ENCODE measurements around the gene DENND5A.
"Not testable (repeated sequence)": the region's sequence is repeated elsewhere in the genome, so short reads cannot be mapped to it uniquely, and the experiment has no call there.

The DENND5A gene

DNA sequence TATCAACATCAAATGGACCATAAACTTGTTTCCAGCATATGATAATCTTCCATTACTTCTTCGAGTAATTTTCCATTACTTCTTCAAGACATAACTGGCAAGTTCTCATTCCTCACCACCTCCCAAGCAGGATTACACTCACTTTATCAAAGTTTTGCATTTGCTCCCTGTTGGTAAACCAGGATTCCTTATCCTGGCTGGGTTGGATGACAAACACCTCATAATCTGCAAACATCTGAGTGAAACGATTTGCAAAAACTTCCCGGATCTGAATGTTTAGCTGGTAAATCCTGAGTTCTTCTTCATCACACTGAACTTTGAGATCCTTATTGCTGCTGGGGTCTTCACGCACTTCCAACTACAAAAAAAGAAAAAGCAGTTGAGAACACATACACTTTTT, 86.4 kb downstream of the DENND5A start:
- DNase-seq (ENCODE audit: low read depth in 3 of 3, low spot score in 1 of 3) = no peak

DNA sequence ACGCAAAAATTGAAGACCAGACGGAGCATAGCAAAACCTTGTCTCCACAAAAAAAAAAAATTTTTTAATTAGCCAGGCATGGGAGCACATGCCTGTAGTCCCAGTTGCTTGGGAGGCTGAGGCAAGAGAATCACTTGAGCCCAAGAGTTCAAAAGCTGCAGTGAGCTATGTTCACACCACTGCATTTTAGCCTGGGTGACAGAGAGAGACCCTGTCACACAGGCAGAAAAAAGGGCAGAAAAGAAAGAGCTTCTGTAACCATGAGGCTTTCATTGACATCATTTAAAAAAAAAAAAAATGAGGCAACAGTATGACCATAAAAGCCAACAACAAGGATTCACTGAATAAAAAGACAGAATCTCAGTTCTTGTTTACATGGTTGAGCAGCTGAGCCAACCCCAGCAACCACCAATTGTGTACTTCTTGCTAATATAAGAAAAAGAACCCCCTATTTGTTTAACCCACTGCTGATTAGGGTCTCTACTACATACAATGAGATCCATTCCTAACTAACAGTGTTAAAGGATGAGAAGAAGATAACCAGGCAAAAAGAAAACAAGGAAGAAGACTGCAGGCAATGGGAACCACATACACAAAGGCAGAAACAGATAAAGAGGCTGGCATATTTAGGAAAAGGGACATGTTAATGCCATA, 87.6 kb downstream of the DENND5A start:
- no peak for DNase-seq (ENCODE audit: low read depth in 3 of 3, low spot score in 1 of 3)

DNA sequence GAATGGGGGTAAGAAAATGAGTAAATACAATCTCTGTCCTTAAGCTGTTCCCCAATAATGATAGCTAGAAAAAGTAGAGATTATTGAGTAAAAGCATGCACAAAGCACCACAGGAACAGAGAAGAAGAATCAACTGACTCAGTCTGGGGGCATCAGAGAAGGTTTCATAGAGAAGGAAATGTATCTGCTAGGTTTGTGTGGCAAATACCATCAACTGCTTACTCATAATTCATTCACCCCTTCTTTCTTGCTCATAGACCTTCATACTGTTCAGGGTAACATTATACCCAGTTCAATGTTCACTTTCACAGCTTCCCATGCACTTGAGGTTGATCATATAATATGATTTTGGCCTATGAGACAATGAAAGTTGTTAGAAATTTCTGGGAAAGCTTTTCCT, 88.6 kb downstream of the DENND5A start:
- DNase-seq (ENCODE audit: low read depth in 3 of 3, low spot score in 1 of 3) = no peak

DNA sequence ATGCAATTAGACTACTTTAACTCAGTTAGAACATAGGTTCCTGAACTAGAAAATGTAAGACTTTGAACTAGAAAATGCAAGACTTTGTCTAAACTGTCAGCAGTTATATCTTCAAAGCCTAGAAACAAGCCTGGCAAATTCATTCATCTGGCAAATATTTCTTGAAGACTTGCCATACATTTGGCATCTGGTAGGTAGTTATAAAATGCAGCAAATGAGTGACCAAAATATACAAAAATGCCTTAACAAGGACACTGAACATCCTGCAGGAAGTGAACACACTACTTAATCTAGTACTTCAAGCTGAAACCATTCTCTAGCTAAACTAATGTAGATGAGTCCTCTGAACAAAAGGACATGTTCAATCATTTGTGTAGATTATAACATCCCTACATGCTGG, 89.0 kb downstream of the DENND5A start:
- no peak for DNase-seq (ENCODE audit: low read depth in 3 of 3, low spot score in 1 of 3)

DNA sequence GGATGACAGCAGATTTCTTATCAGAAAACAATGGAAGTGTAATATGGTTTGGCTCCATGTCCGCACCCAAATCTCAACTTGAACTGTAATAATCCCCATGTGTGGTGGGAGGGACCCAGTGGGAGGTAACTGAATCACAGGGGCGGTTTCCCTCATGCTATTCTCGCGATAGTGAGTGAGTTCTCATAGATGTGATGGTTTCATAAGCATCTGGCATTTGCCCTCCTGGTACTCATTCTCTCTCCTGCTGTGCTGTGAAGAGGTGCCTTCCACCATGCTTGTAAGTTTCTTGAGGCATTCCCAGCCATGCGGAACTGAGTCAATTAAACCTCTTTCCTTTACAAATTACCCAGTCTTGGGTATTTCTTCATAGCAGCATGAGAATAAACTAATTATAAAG, 92.8 kb downstream of the DENND5A start:
- no peak for DNase-seq (ENCODE audit: low read depth in 3 of 3, low spot score in 1 of 3)

DNA sequence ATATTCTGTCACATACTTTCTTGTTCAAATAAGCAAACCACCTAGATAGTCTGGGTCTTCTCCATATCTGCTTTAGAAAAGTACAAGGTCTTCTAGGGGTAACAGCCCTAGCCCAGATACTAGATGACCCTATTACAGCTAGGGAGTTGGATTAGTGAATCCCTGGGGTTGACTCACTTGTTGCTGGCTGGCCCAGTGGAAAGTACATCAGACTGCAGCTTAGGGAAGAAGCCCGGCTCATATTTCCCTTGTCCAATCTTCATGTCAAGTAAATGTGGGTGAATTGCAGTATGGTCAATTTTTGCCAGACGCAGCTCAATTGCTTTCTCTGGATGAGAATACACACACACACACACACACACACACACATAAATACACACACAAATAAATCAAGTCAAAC, 94.7 kb downstream of the DENND5A start:
- DNase-seq (ENCODE audit: low read depth in 3 of 3, low spot score in 1 of 3) = no peak

DNA sequence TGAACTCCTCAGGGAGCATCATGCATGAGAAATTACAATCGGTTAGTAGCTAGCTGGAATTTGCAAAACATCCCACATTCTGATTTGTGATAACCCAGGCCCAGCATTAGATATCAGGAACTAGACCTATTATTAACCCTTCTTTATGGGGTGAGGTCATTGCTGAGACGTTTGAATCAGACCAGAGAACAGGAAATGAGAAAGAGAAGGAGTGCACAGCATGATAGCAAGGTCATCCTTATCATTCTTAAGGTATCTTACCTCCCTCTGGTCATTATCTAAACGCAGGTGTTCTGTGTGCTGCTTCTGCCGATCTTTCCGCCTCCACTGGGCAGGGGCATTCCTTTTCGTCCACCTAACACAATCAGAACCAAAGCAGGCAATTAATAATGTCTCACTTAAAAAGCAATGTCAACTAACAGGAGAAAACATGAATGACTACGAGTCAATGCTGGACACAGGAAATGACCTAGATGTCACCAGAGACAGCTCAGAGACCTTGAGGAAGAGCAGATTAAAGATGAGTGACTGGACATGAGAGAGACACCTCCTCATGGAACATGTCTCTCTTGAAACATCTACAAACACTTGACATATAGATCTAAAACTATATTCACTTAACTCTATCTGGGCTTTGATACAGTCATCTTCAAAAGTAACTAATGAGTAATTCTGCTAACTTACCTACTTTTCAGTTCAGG, 95.4 kb downstream of the DENND5A start:
- DNase-seq (ENCODE audit: low read depth in 3 of 3, low spot score in 1 of 3) = no peak

DNA sequence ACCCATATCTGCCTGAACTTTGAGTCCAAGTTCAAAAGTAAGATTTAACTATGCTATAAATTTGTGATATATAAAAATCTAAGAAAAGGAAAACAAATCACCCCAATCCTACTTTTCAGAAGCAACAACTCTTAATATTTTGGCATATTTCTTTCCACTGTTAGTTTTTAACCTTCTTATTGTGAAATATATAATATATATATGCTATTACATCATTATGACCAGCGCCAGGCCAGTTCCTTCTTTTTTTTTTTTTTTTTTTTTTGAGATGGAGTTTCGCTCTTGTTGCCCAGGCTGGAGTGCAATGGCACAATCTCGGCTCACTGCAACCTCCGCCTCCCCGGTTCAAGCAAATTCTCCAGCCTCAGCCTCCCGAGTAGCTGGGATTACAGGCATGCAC, 103.2 kb downstream of the DENND5A start:
- DNase-seq (ENCODE audit: low read depth in 3 of 3, low spot score in 1 of 3) = not testable (repeated sequence)

DNA sequence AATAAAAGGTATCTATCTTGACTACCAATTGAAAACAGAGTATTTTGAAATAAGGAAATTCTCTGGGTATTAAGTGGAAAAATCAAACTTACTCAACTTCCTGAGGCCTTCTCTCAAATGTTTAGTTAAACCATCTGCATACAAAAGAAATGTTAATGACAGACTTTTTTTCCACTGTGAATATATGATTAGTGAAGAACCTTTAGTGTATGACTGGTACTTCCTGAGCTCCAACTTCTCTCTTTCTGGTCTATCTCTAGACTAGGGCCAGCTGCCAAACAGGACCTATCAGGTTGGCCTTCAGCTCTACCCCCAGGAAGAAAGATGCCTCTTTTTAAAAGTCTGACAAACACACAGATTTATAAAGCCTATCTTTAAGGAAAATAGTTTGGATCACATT, 105.0 kb downstream of the DENND5A start:
- DNase-seq (ENCODE audit: low read depth in 3 of 3, low spot score in 1 of 3) = no peak

DNA sequence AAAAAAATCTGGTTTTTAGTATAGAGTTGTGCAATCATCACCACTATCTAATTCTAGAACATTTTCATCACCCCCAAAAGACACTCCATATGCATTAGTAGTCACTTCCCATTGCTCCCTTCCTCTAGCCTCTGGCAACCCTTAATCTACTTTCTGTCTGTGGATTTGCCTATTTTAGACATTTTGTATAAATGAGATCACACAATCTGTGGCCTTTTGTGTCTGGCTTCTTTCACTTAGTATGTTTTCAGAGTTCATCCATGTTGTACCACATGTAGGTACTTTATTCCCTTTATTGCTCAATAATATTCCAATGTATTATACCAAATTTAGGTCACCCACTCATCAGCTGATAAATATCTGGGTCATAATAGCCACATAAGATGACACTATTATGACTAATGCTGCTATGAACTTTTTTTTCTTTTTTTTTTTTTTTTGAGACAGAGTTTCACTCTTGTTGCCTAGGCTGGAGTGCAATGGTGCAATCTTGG, 106.2 kb downstream of the DENND5A start:
- no peak for DNase-seq (ENCODE audit: low read depth in 3 of 3, low spot score in 1 of 3)

DNA sequence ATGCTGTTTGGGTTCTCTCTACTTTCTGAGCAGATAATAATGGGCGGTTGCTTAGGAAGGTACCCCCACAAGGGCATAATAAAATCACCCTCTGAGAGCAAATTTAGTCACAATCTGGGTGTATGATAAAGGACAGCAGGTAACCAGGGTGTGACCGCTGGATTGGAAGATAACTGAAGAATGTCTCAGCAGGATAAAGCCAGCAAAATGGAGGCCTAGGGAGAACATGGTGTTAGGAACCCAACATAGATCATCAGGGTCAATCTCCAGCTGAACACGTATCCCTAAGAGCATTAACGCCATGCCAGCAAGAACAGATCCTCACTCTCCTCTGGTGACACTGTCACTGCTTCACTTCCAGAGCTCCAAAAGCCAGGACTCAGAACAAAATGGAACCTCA, 109.2 kb downstream of the DENND5A start:
- no peak for DNase-seq (ENCODE audit: low read depth in 3 of 3, low spot score in 1 of 3)

DNA sequence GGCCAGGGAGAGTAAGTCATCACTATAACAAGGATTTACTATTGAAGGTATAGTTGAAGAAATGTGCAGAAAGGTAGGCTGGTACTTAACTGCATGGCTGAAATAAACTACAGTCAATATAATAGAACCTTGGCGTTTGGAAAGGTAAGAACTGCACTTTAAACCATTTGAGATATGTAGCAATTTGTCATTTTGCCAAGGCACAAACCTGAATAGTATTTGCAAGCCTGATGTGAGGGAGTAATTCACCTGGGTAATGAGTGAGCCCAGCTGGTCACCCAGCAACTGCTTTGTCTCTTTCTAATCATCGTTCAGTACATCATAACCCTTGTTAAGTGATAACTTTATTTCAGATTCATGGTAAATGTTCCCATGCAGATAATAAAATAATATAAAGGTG, 111.5 kb downstream of the DENND5A start:
- DNase-seq (ENCODE audit: low read depth in 3 of 3, low spot score in 1 of 3) = no peak

DNA sequence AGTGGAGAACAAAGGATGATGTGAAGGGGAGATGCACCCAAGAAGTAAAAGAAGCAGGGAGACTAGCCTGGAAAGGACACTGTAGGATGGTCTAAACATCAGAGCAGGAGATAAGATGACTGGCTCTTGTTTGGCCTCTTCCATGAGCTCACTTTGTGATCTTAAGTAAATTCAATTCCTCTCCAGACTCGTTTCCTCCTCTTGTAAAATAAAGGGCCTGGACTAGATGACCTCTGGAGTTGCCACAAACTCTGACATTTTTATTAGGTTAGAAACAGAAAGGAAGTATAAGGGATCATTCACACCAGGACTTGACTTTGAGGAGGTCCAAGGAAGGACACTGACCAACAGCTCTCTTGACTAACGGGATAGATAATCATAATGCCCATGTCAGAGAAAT, 113.5 kb downstream of the DENND5A start:
- no peak for DNase-seq (ENCODE audit: low read depth in 3 of 3, low spot score in 1 of 3)

DNA sequence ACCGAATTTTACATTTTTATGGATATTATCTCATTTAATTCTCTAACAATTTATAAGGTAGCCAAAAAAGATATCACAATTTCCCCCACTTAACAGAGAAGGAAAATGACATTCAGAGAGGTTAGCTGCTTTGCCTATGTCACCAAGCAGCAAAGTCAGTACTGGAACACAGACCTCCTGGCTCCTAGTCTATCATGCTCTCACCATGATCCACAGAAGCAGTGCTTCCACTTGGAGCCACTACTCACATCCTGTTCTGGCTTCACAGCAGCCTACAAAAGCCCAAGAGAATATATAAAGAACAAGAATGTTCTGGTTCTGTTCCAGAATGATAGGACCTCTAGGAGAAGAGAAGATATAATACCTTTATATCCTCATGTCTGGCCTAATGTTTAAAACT, 114.2 kb downstream of the DENND5A start:
- no peak for DNase-seq (ENCODE audit: low read depth in 3 of 3, low spot score in 1 of 3)

DNA sequence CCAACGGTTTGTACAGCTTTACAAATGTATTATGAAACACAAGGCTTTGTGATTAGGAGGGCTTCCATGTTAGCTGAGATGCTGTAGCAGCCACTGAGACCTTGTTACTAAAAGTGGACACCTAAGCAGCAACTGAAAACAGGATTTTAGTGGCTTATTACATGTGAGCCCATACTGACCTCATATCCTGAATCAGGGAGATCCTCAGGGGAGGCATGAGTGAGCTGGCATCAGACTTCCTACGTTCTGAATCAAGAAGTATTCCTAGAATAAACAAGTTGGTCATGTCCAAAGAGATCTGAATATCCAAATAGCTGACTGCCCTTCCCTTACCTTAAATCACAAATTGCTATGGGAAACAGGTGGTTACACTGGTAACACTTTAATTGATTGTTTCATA, 114.6 kb downstream of the DENND5A start:
- no peak for DNase-seq (ENCODE audit: low read depth in 3 of 3, low spot score in 1 of 3)

DNA sequence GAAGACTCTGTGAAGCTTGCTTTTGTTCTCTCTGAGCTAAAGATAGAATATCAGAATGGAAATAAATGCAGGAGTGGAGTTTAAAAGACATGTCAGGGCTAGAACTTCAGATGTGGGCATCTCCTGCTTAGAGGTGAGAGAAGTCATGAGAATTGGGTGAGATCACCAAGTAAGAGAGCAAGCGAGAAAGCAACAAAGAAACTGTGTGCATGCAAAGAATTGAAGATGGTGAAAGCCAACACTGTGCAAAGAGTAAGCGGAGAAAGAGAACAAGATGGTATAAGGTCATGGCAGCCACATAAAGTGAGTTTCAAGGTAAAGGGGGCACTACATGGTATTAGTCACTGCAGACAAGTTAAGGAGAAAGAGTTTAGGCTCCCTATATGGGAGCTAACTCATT, 116.4 kb downstream of the DENND5A start:
- DNase-seq (ENCODE audit: low read depth in 3 of 3, low spot score in 1 of 3) = no peak

DNA sequence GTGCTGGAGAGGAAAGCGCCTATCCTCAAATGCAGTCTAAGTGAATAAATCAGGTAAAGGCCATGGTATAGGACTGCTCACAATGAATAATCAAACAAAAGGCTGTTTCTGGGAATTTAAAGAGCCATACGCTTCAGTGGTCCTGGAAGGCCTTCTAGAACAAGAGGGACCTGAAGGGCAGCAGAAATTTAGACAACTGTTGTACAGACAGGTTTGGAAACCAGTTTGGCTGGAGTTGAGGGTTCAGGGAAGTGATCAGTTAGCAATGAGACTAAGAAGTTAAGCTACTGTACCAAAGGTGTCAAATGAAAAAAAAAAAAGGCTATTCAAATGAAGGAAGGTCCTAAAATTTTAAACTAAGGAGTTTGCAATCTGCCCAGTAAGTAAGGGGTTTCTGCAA, 117.1 kb downstream of the DENND5A start:
- DNase-seq (ENCODE audit: low read depth in 3 of 3, low spot score in 1 of 3) = no peak

DNA sequence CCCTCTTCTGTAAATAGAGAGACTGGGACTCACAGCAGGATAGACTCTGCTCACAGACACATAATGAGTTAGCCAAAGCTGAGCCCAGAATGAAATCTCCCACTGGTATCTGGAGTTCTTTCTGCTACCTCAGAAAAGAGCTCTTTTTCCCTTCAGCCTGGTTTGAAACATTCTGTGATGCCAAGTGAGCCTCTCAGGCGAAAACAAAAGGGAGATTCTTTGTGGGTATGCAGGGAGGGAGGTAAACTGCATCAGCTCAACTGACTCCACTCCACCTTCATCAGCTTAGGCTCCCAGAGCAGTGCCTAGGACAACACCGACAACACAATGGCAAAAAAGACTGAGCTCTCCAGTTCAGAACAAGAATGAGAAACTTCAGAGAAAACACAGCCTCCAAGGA, 118.7 kb downstream of the DENND5A start:
- no peak for DNase-seq (ENCODE audit: low read depth in 3 of 3, low spot score in 1 of 3)

DNA sequence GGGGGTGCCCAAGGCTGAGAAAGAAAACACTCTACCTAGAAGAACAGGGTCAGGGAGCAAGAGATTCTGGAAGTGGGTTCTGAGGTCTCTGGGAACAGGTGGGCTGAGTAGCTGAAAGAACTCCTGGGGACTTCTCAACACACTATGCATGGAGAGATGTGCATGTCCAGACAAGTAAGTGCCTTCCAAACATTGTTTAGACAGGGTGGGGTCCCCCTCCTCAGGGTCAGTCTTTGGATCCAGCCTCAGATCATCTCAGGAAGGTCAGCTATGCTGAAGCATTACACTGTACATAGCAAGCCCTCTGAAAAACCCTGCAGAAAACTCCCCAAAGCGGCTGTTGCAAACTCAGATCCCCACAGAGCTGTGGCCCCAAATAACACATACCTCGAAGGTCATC, 119.9 kb downstream of the DENND5A start:
- no peak for DNase-seq (ENCODE audit: low read depth in 3 of 3, low spot score in 1 of 3)

DNA sequence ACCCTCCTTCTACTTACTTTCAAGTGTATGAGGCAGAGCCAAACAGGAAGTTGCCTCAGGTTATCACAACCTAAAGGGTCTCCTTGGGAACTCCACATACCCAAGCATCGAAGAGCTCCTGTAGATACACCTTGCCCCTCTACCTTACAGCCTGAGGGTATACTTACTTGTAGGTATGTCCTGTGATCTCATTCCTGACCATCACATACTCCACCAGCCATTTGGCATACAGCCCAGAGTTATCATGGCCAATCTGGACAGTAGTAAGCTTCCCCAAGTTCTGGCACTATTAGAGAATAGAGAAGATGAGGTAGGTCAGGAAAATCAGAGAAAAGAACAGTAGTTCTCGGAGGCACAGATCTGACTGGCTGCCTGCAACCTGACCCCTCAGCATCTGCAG, 120.3 kb downstream of the DENND5A start:
- DNase-seq (ENCODE audit: low read depth in 3 of 3, low spot score in 1 of 3) = no peak

DNA sequence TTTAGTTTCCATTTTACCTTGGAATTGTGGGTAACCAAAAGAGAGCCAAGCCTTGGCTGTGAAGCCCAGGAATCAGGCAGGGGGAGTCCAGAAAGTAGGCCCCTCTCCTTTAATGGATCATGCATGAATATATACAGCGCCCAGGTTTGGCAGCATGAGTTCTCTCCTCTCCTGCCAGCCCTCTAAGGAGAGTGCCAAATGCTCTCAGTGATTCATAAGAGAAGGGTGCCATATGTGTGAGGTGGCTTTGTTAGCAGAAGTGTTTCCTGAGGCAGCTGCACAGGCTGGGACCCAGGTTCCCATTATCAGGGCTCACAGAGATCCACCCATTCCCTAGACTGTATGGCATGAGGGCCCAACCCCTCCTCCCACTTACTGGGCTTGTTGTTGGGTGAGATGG, 121.4 kb downstream of the DENND5A start:
- DNase-seq (ENCODE audit: low read depth in 3 of 3, low spot score in 1 of 3) = no peak

DNA sequence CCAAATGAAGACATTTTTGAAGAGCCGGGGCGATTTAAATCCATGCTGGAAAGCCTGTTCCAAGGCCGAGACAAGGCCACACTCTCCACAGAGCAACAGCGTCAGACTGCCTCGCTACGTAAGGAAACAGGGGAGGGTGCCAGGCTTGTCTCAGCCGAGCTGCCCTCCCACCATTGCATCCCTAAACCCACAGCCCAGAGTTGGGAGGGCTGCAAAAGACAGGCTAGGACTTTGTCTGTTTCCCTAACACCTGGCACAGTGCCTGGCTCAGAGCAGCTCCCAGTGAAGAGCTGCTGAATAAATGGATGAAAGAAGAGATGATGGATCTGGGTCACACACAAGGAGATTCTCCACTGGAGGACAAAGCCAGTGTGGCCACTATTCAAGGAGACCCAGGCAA, 122.4 kb downstream of the DENND5A start:
- no peak for DNase-seq (ENCODE audit: low read depth in 3 of 3, low spot score in 1 of 3)

DNA sequence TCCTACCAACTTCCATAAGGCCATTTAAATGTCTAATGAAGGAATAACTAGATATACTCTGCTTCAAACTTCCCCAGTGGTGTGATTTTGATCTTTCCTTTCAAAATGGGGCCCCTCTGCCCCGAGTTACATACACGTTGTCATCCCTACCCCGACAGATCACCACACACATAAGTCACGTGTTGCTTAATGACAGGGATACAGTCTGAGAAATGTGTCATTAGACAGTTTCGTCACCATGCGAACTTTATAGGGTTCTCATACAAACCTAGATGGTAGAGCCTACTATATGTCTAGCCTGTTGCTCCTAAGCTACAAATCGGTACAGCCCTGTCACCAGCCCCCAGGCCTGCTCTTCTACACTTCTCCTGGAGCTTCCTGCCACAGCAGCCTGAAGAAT, 124.0 kb downstream of the DENND5A start:
- DNase-seq (ENCODE audit: low read depth in 3 of 3, low spot score in 1 of 3) = no peak
